CD4-positive, CD25-positive, alpha-beta regulatory T cell (primary cell): ENCODE measurements around the gene HSDL1. TPM values are rescaled to one million over a fixed set of nuclear protein-coding genes. Genes with fewer than 3 reads are reported as not detected.
"Not testable (repeated sequence)": the region's sequence is repeated elsewhere in the genome, so short reads cannot be mapped to it uniquely, and the experiment has no call there.

Experiments
- ATAC-seq, 2 donors: fragments of 150-1000 bp; cut with Tn5 transposase; one replicate each; pipeline ENCODE4 v1.10.0; 2021; ENCODE audit warnings: low read depth in 2 of 2, moderate number of reproducible peaks in 2 of 2, moderate library complexity in 1 of 2
- DNase-seq, 3 donors: peaks; one replicate each; pipeline versions ENCODE4 v3.0.0 to v3.0.0-alpha.2; 2012 to 2022; ENCODE audit warnings: mixed read lengths in 1 of 3
- H3K27ac ChIP-seq: one replicate; pipeline ENCODE4 v1.7.0; 2013; ENCODE audit warnings: mild to moderate bottlenecking, low read length; ENCODE audit not compliant: insufficient read depth, poor library complexity, severe bottlenecking
- H3K27me3 ChIP-seq: one replicate; pipeline ENCODE4 v1.7.0; 2013; ENCODE audit warnings: low read length; ENCODE audit not compliant: control insufficient read depth, insufficient read depth
- H3K36me3 ChIP-seq: one replicate; pipeline ENCODE4 v1.7.0; 2013; ENCODE audit warnings: mild to moderate bottlenecking, low read length, moderate library complexity; ENCODE audit not compliant: control insufficient read depth, insufficient read depth
- H3K4me1 ChIP-seq: 2 replicates; pipeline ENCODE4 v1.7.0; 2013; ENCODE audit warnings: mild to moderate bottlenecking, low read length; ENCODE audit not compliant: insufficient read depth, control insufficient read depth, poor library complexity, severe bottlenecking
- H3K4me3 ChIP-seq: one replicate; pipeline ENCODE4 v1.7.0; 2013; ENCODE audit warnings: low read depth, mild to moderate bottlenecking, low read length, moderate library complexity
- H3K9me3 ChIP-seq, 2 experiments: 1 replicate in 1 of 2; 2 replicates in 1 of 2; pipeline ENCODE4 v1.7.0; 2013; ENCODE audit warnings: low read length in 2 of 2, mild to moderate bottlenecking in 1 of 2, moderate library complexity in 1 of 2; ENCODE audit not compliant: control insufficient read depth in 2 of 2
- H3K27ac Mint-ChIP-seq, 3 donors: one replicate each; pipeline ENCODE4 v1.8.0; 2020 to 2022; ENCODE audit warnings: mild to moderate bottlenecking in 3 of 3, mixed read lengths in 3 of 3, moderate library complexity in 2 of 3
- H3K27me3 Mint-ChIP-seq: one replicate; pipeline ENCODE4 v1.8.0; 2022; ENCODE audit warnings: mild to moderate bottlenecking, mixed read lengths
- H3K36me3 Mint-ChIP-seq: one replicate; pipeline ENCODE4 v1.8.0; 2020; ENCODE audit warnings: mixed read lengths
- H3K4me1 Mint-ChIP-seq, 4 donors: one replicate each; pipeline ENCODE4 v1.8.0; 2020 to 2022; ENCODE audit warnings: mixed read lengths in 4 of 4, mild to moderate bottlenecking in 1 of 4
- H3K4me3 Mint-ChIP-seq, 4 donors: one replicate each; pipeline ENCODE4 v1.8.0; 2020 to 2022; ENCODE audit warnings: mild to moderate bottlenecking in 4 of 4, mixed read lengths in 4 of 4, moderate library complexity in 3 of 4
- H3K9me3 Mint-ChIP-seq, 7 donors: one replicate each; pipeline ENCODE4 v1.8.0; 2020 to 2022; ENCODE audit warnings: mixed read lengths in 7 of 7, mild to moderate bottlenecking in 3 of 7, moderate library complexity in 2 of 7
- polyA plus RNA-seq, 4 donors: library from polyadenylated mRNA; unstranded; fragments of 300-500 nt; fragmentation: Illumina TruSeq; gene quantifications; one replicate each; pipeline ENCODE4 v1.2.3, GENCODE V29; 2021
- total RNA-seq: library from RNA; stranded (reverse); gene quantifications from one replicate; pipeline ENCODE4 v1.2.3, GENCODE V29; 2022

The HSDL1 gene
- total and polyA plus RNA-seq, 5 donors from 2014 or later: 6.8 to 17.3 (median 9.9) TPM

DNA sequence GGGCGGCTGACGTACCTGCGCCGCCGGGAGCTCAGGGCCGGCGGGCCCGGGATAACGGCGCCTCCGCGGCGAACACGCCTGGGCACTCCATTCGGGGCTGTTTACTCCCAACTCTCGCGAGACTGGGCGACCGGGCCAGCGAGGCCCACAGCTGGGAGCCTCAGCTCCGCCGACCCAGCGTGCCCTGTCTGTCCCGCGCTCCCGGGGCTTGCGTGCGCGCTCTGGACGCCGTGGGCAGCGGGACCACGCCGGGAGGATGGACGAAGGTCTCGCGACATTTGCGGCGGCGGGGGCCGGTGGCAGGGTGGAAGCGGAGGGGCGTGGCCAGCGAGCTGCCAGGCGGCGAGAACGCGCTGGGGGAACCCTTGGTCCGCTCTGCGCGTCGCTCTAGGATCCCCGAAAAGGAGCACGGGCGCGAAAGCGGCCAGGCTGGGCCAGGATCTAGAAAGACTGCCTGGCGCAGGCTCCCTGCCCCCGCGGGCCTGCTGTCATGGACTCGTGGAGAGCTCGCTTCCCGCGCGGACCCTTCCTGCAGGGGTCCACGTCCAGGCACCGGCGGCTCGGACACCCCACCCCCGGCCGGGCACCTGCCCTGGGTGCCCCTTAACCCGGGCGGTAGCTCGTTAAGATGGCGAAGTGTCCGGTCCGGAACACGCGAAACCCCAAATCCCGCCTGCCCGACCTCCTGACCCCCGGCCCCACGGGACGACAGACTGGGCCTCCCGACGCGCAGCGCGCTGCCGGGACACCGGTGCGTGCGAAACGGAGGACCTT is 28.1 kb downstream of the HSDL1 start, which contains the start of gene MBTPS1:
Gene MBTPS1 (minus strand): TSS at position 223 of the 774 bp plus-strand sequence. CDS start 15,159 bp downstream, outside the sequence.
- H3K27me3 Mint-ChIP-seq: no peaks in the 10 kb centered on the region

DNA sequence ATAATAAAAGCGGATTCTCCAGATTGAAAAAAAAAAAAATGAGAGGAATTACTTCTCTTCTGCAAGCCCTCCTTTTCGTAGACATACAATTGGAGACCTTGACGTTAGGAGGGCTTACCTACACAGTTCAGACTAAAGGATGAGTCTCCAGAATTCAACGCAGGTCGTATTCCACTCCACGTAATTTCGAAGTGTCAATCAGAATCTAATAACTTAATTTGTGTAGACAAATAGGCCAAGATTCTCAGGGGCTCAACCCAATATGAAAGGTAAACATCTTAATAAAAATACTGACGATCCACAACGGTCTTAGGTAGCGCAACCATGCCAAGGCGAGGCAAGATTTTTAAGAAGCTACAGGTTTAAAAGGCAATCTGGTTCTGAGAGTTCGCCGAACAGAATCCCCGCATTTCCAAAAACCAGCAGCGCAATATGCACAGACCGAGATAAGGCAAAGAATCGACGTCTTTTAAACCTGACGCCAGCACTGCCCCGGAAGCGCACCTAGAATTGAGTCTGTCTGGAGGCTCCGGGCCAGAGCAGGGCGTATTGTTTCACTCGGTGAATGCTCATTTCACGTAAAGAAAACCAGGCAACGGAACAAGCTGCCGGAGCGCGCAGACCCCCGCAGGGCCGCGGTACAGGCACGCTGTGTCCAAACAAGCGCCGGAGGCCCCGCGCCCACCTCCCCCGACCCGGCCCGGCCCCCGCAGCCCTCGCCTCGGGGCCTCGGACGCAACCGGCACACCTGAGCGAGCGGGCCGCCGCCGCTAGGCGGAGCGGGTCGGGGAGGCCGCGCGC is 28.9 kb downstream of the HSDL1 start:
- DNase-seq: peak in 2 of 3 donors; percentile 61 to 78
- peak overlapping the region; percentile 96 to 98 (median 98) for H3K27ac Mint-ChIP-seq
- Histone ChIP-seq H3K27ac (peak overlapping the region; percentile 91), H3K4me3 (peak overlapping the region; percentile 95), H3K4me1 (peaks cover 30% of the 10 kb centered on the region), H3K36me3 (peaks cover under 1% of the 10 kb centered on the region), H3K9me3 (no peaks in the 10 kb centered on the region), H3K27me3 (no peaks in the 10 kb centered on the region)
- no peaks in the 10 kb centered on the region for H3K27me3 Mint-ChIP-seq
- H3K36me3 Mint-ChIP-seq: no peaks in the 10 kb centered on the region
- peak; percentile 57 to 62 for ATAC-seq
- H3K4me1 Mint-ChIP-seq: peaks cover 13 to 40% (median 22%) of the 10 kb centered on the region in 4 donors
- no peaks in the 10 kb centered on the region for H3K9me3 Mint-ChIP-seq
- peak overlapping the region; percentile 95 to 98 (median 95) for H3K4me3 Mint-ChIP-seq

More for the DNA sequence above, 28.1 kb downstream of the HSDL1 start, which contains the start of gene MBTPS1:
- Histone ChIP-seq H3K9me3 (no peaks in the 10 kb centered on the region), H3K36me3 (no peaks in the 10 kb centered on the region), H3K27me3 (no peaks in the 10 kb centered on the region), H3K4me1 (peaks cover 30% of the 10 kb centered on the region), H3K27ac (peak within 1 kb of the TSS; percentile 91), H3K4me3 (peak within 1 kb of the TSS; percentile 95)
- Mint-ChIP-seq H3K4me1 (peaks cover 13 to 32% (median 21%) of the 10 kb centered on the region in 4 donors), H3K36me3 (peaks cover 2% of the 10 kb centered on the region), H3K4me3 (peak within 1 kb of the TSS; percentile 95 to 98 (median 96)), H3K9me3 (no peaks in the 10 kb centered on the region), H3K27ac (peak within 1 kb of the TSS; percentile 96 to 98 (median 98))
- ATAC-seq: peak; percentile 90 to 92
- DNase-seq: peak; percentile 97 to 99 (median 98)

DNA sequence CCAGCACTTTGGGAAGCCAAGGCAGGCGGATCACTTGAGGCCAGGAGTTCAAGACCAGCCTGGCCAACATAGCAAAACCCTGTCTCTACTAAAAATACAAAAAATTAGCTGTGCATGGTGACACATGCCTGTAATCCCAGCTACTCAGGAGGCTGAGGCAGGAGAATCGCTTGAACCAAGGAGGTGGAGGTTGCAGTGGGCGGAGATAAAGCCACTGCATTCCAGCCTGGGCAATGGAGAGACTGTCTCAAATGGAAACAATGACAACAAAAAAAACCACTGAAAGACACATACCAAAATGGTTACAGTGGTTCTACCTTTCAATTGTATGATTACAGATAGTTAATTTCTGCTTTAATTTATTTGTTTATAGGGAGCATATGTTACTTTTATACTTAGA is 33.0 kb downstream of the HSDL1 start:
- H3K27me3 ChIP-seq, H3K36me3 Mint-ChIP-seq, H3K27me3 Mint-ChIP-seq, H3K9me3 ChIP-seq, H3K9me3 Mint-ChIP-seq, H3K27ac Mint-ChIP-seq, ATAC-seq, DNase-seq, H3K27ac ChIP-seq, H3K4me3 ChIP-seq: not testable (repeated sequence)
- H3K4me1 ChIP-seq: peaks cover 25% of the 10 kb centered on the region
- Mint-ChIP-seq H3K4me3 (peak overlapping the region in 1 of 4 donors; percentile 51), H3K4me1 (peaks cover 25 to 69% (median 40%) of the 10 kb centered on the region in 4 donors)
- H3K36me3 ChIP-seq: peaks cover 27% of the 10 kb centered on the region

DNA sequence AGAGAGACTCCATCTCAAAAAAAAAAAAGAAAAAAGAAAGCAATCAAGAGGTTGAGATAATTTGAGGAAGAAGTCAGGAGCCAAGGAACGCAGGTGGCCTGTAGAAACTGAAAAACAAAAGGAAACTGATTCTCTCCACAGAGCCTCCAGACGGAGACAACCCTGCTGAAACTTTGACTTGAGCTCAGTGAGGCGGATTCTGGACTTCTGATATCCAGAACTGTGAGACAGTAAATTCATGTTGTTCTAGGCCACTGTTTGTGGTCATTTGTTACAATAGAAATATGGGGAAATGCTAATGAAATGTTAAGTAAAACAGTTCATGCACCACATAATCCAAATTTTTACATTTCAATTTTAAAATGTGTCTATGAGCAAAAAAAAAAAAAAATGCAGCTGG is 33.5 kb downstream of the HSDL1 start:
- Histone ChIP-seq H3K36me3 (peaks cover 30% of the 10 kb centered on the region), H3K4me3 (no peak overlapping the region), H3K9me3 (no peaks in the 10 kb centered on the region), H3K4me1 (peaks cover 25% of the 10 kb centered on the region), H3K27ac (no peak overlapping the region), H3K27me3 (no peaks in the 10 kb centered on the region)
- Mint-ChIP-seq H3K4me1 (peaks cover 25 to 74% (median 44%) of the 10 kb centered on the region in 4 donors), H3K9me3 (no peaks in the 10 kb centered on the region), H3K27me3 (no peaks in the 10 kb centered on the region), H3K27ac (no peak overlapping the region), H3K36me3 (peaks cover 6% of the 10 kb centered on the region), H3K4me3 (peak overlapping the region in 2 of 4 donors; percentile 51 to 58)
- DNase-seq: no peak
- no peak for ATAC-seq

DNA sequence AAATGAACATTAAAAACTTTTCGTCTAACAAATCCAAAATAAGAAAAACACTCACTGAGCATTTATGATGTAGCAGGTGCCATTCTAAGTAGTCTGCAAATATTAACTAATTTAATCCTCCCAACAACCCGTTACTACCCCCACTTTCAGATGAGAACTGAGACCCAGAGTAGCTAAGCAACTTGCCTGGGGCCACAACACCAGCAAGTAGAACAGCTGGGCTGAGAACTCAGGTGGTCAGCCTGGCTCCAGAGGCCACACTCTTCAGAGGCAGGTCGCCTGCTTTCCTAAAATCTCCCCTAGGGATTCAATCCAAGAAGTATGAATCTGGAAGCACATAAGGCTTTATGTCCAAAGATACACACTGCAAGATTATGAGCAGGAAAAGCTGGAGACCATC is 34.5 kb downstream of the HSDL1 start:
- H3K36me3 ChIP-seq: peaks cover 33% of the 10 kb centered on the region
- no peak overlapping the region for H3K27ac ChIP-seq
- peaks cover 16 to 75% (median 44%) of the 10 kb centered on the region in 4 donors for H3K4me1 Mint-ChIP-seq
- no peak for DNase-seq
- no peaks in the 10 kb centered on the region for H3K9me3 Mint-ChIP-seq
- H3K4me3 Mint-ChIP-seq: peak overlapping the region in 1 of 4 donors; percentile 58
- peaks cover 13% of the 10 kb centered on the region for H3K36me3 Mint-ChIP-seq
- H3K4me1 ChIP-seq: peaks cover 18% of the 10 kb centered on the region
- no peak overlapping the region for H3K4me3 ChIP-seq
- no peaks in the 10 kb centered on the region for H3K27me3 Mint-ChIP-seq
- H3K9me3 ChIP-seq: no peaks in the 10 kb centered on the region
- no peak for ATAC-seq
- peak overlapping the region in 1 of 3 donors; percentile 42 for H3K27ac Mint-ChIP-seq
- H3K27me3 ChIP-seq: no peaks in the 10 kb centered on the region

DNA sequence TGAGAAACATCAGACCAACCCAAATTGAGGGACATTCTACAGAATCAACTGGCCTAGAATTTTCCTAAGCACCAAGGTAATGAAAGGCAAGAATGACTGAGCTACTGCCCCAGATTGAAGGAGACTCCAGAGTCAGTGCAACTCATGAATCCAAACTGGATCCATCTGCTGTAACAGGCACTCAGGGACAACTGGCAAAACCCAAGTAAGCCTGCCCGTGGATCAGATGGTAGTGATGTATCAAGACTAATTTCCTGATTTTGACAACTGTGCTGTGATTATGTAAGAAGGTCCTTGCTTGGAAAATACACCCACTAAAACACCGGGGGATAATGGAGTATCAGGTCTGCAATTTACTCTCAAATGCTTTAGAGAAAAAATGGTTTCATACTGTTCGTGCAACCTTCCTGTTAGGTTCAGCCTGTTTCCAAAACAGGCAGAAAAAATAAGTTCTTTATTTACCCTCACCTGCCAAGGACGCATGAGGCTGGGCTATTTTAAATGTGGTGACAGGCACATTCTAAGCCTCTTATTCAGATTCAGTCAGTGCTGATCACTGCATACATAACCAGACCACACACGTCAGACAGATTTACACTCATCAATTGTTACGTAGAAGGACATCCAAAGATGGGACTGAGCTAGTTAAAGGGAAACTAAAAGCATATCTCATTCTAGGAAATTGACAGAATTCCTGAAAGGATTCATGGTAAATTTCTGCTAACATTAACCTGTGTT is 35.2 kb downstream of the HSDL1 start:
- no peak for DNase-seq
- H3K27ac ChIP-seq: no peak overlapping the region
- H3K27ac Mint-ChIP-seq: peak overlapping the region in 2 of 3 donors; percentile 46 to 73

DNA sequence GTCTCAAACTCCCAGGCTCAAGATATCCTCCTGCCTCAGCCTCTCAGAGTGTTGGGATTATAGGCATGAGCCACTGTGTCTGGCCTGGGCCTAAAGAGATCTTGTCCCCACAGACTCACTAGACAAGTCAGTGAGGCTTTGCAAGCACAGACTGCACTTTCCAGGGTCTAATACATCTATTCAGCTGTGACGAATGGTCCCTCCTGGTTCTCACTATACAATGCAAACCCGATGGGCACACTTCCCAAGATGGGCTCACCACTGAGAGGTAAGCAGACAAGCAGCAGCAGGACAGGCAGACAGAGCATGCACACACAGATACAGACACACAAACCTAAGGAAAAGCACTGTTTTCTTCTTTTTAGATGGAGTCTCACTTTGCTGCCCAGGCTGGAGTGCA is 37.1 kb downstream of the HSDL1 start:
- H3K9me3 Mint-ChIP-seq: no peaks in the 10 kb centered on the region
- no peak overlapping the region for H3K27ac ChIP-seq
- no peak overlapping the region for H3K4me3 ChIP-seq
- H3K27me3 ChIP-seq: no peaks in the 10 kb centered on the region
- H3K36me3 Mint-ChIP-seq: peaks cover 19% of the 10 kb centered on the region
- H3K4me1 Mint-ChIP-seq: peaks cover 25 to 78% (median 42%) of the 10 kb centered on the region in 4 donors
- H3K27ac Mint-ChIP-seq: no peak overlapping the region
- no peak for ATAC-seq
- H3K9me3 ChIP-seq: no peaks in the 10 kb centered on the region
- H3K4me3 Mint-ChIP-seq: no peak overlapping the region
- DNase-seq: no peak
- H3K4me1 ChIP-seq: peaks cover 4% of the 10 kb centered on the region
- H3K27me3 Mint-ChIP-seq: no peaks in the 10 kb centered on the region
- H3K36me3 ChIP-seq: peaks cover 33% of the 10 kb centered on the region

More for the DNA sequence above, 35.2 kb downstream of the HSDL1 start:
- H3K36me3 Mint-ChIP-seq: peaks cover 19% of the 10 kb centered on the region
- H3K4me1 ChIP-seq: peaks cover 10% of the 10 kb centered on the region
- H3K36me3 ChIP-seq: peaks cover 33% of the 10 kb centered on the region
- H3K4me1 Mint-ChIP-seq: peaks cover 16 to 73% (median 41%) of the 10 kb centered on the region in 4 donors
- H3K27me3 Mint-ChIP-seq: no peaks in the 10 kb centered on the region
- H3K9me3 ChIP-seq: no peaks in the 10 kb centered on the region
- no peak overlapping the region for H3K4me3 ChIP-seq
- peak overlapping the region in 1 of 4 donors; percentile 41 for H3K4me3 Mint-ChIP-seq
- no peak for ATAC-seq
- H3K27me3 ChIP-seq: no peaks in the 10 kb centered on the region
- no peaks in the 10 kb centered on the region for H3K9me3 Mint-ChIP-seq
